Mucosa of descending colon (tissue), 3 donors: ENCODE results near the gene CNR2. TPM values are rescaled to one million over a fixed set of nuclear protein-coding genes. Genes with fewer than 3 reads are reported as not detected.
"Not testable (repeated sequence)": the region's sequence is repeated elsewhere in the genome, so short reads cannot be mapped to it uniquely, and the experiment has no call there.

ENCODE experiments used
- ATAC-seq: fragments of 200-7000 bp; cut with Tn5 transposase; one replicate; pipeline ENCODE4 v1.9.1; 2020; ENCODE audit warnings: mild to moderate bottlenecking, moderate library complexity
- DNase-seq, 3 donors: peaks; one replicate each; pipeline ENCODE4 v3.0.0-alpha.2; 2020
- H3K36me3 ChIP-seq: fragments of 200-600 bp; one replicate; pipeline ENCODE4 v1.8.0; 2021; ENCODE audit warnings: low read depth, mild to moderate bottlenecking
- H3K4me1 ChIP-seq: fragments of 200-600 bp; one replicate; pipeline ENCODE4 v1.8.0; 2021; ENCODE audit warnings: low read depth, mild to moderate bottlenecking
- H3K4me3 ChIP-seq: fragments of 200-600 bp; one replicate; pipeline ENCODE4 v1.8.0; 2021; ENCODE audit warnings: mild to moderate bottlenecking
- H3K9me3 ChIP-seq: fragments of 200-600 bp; one replicate; pipeline ENCODE4 v1.8.0; 2021; ENCODE audit warnings: mild to moderate bottlenecking
- CTCF ChIP-seq: fragments of 200-600 bp; IDR thresholded peaks from one replicate; pipeline ENCODE4 v1.8.0; 2022; ENCODE audit warnings: antibody characterized with exemption, mild to moderate bottlenecking
- intact Hi-C, 2 donors: fragments of 100-400 bp; cut with DNase I in 1 of 2; cut with micrococcal nuclease in 1 of 2; formaldehyde crosslinking; loops; one replicate each; pipeline versions ENCODE4 v1.11.0 to v1.11.1; 2022; cut with DNase I, micrococcal nuclease
- total RNA-seq, 3 donors: library from RNA; stranded (reverse); fragmentation: NEBNext Ultra II Directional in 2 of 3; extraction: Animal tissue kit (Norgen Biotek cat#: 25700) in 2 of 3; gene quantifications; one replicate each; pipeline versions ENCODE4 v1.2.1 to v1.2.4, GENCODE V29; 2021 to 2023
- donor health status: DM: no; HTN: no; CAD: no; lungs with moderate emphysema.
- donor health status: DM: no; HTN: no; CAD: no.
- donor health status: DM: no; HTN: yes; CAD: no.

Gene CNR2
- total RNA-seq, 3 donors from 2014 or later, result 0.06 to 0.19 (median 0.17) TPM

GRCh38 chr1:23864801-23865542 lies 48.2 kb downstream of the CNR2 start:
- H3K4me1 ChIP-seq, result peaks cover 17% of the 10 kb centered on the region
- no peaks in the 10 kb centered on the region for H3K36me3 ChIP-seq
- no peak for ATAC-seq
- intact Hi-C loops, result loop anchor here (5.0 to 10.0 kb wide), 2 partner anchors 50 to 53 kb away; no protein-coding TSS in a partner anchor
- H3K9me3 ChIP-seq, result no peaks in the 10 kb centered on the region
- DNase-seq, result no peak
- no peak overlapping the region for H3K4me3 ChIP-seq
- no peak for TF ChIP-seq CTCF

GRCh38 chr1:23862640-23863039 lies 50.5 kb downstream of the CNR2 start:
- Histone ChIP-seq H3K4me1 (peaks cover 17% of the 10 kb centered on the region), H3K36me3 (no peaks in the 10 kb centered on the region), H3K4me3 (no peak overlapping the region), H3K9me3 (no peaks in the 10 kb centered on the region)
- no peak for TF ChIP-seq CTCF
- intact Hi-C loops, result loop anchor here in 1 of 2 donors (10.0 kb wide), 1 partner anchor 48 kb away; no protein-coding TSS in a partner anchor
- DNase-seq (no peak), ATAC-seq (no peak)

GRCh38 chr1:23854568-23854967 lies 58.6 kb downstream of the CNR2 start:
- H3K4me1 ChIP-seq, result no peaks in the 10 kb centered on the region
- no peaks in the 10 kb centered on the region for H3K9me3 ChIP-seq
- ATAC-seq, result no peak
- DNase-seq, result no peak
- TF ChIP-seq CTCF, result no peak
- intact Hi-C loops, result no loop called here
- no peak overlapping the region for H3K4me3 ChIP-seq
- no peaks in the 10 kb centered on the region for H3K36me3 ChIP-seq

GRCh38 chr1:23853124-23853523 lies 60.0 kb downstream of the CNR2 start:
- ATAC-seq, intact Hi-C loops, H3K9me3 ChIP-seq, H3K36me3 ChIP-seq, DNase-seq, H3K4me1 ChIP-seq, H3K4me3 ChIP-seq: not testable (repeated sequence)

GRCh38 chr1:23851406-23851805 lies 61.8 kb downstream of the CNR2 start:
- intact Hi-C loops, H3K9me3 ChIP-seq, DNase-seq, ATAC-seq, H3K36me3 ChIP-seq, H3K4me1 ChIP-seq, H3K4me3 ChIP-seq: not testable (repeated sequence)

- intact Hi-C loops, result no loop called here
- TF ChIP-seq CTCF, result no peak
- ATAC-seq, result no peak
Observed at GRCh38 chr1:23848673-23849616, 64.2 kb downstream of the CNR2 start.

GRCh38 chr1:23847482-23848095 lies 65.6 kb downstream of the CNR2 start:
- intact Hi-C loops, H3K36me3 ChIP-seq, DNase-seq, H3K4me1 ChIP-seq, H3K9me3 ChIP-seq, ATAC-seq, H3K4me3 ChIP-seq: not testable (repeated sequence)

More at GRCh38 chr1:23848673-23849616, 64.2 kb downstream of the CNR2 start:
- peaks cover 4% of the 10 kb centered on the region for H3K9me3 ChIP-seq
- DNase-seq, result no peak
- H3K4me3 ChIP-seq, result no peak overlapping the region
- H3K4me1 ChIP-seq, result no peaks in the 10 kb centered on the region
- peaks cover 4% of the 10 kb centered on the region for H3K36me3 ChIP-seq
